Fibroblast of skin of left biceps (primary cell): ENCODE results near the gene RAPGEF5.
"Not testable (repeated sequence)": the region's sequence is repeated elsewhere in the genome, so short reads cannot be mapped to it uniquely, and the experiment has no call there.

Experiments used
- DNase-seq, 2 experiments: peaks; one replicate each; pipeline ENCODE4 v3.0.0-alpha.2; 2013; ENCODE audit warnings: low read depth in 2 of 2

The RAPGEF5 gene

GRCh38 chr7:22082886-22083703 lies 273.9 kb downstream of the RAPGEF5 start:
- DNase-seq = peak; percentile 32 to 38

DNA sequence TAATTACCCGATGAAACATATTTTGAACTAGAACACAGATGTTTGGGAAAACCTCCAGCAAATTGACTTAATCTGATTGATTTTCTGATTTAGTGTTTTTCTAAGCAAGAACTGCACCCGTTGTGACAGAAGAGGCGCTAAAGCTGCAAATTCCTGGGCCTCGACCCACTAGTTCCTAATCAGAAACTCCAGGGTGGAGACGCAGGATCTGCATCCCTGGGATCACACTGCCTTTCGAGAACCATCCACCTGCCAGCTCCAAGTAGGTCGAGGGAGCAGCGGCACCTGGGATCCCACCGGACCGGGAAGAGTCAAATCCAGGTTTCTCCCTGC lies 274.4 kb downstream of the RAPGEF5 start:
- DNase-seq = no peak

- not testable (repeated sequence) for DNase-seq
Observed at GRCh38 chr7:22080219-22080618, 276.7 kb downstream of the RAPGEF5 start.

DNA sequence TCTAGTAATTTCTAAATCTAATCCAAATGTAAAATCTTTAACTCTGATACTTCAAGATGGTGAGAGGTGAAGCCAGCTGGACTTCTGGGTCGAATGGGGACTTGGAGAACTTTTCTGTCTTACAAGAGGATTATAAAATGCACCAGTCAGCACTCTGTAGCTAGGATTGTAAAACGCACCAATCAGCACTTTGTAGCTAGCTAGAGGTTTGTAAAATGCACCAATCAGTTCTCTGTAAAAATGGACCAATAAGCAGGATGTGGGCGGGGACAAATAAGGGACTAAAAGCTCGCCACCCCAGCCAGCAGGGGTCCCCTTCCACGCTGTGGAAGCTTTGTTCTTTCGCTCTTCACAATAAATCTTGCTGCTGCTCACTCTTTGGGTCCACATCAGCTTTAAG lies 278.1 kb downstream of the RAPGEF5 start:
- not testable (repeated sequence) for DNase-seq

- DNase-seq = no peak
Observed at GRCh38 chr7:22075561-22075960, 281.4 kb downstream of the RAPGEF5 start.

- no peak for DNase-seq
Observed at GRCh38 chr7:22074897-22075296, 282.1 kb downstream of the RAPGEF5 start.
